ENCODE data around the gene ACOX3.

Gene ACOX3

GRCh38 chr4:8336412-8337075, 104.0 kb downstream of the ACOX3 start:
- TF ChIP-seq, protein P1, sequence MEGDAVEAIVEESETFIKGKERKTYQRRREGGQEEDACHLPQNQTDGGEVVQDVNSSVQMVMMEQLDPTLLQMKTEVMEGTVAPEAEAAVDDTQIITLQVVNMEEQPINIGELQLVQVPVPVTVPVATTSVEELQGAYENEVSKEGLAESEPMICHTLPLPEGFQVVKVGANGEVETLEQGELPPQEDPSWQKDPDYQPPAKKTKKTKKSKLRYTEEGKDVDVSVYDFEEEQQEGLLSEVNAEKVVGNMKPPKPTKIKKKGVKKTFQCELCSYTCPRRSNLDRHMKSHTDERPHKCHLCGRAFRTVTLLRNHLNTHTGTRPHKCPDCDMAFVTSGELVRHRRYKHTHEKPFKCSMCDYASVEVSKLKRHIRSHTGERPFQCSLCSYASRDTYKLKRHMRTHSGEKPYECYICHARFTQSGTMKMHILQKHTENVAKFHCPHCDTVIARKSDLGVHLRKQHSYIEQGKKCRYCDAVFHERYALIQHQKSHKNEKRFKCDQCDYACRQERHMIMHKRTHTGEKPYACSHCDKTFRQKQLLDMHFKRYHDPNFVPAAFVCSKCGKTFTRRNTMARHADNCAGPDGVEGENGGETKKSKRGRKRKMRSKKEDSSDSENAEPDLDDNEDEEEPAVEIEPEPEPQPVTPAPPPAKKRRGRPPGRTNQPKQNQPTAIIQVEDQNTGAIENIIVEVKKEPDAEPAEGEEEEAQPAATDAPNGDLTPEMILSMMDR (IDR thresholded peaks at IDR 0.05; ENCODE audit: extremely low read depth, insufficient read depth, missing control alignments), result no peak
- in situ Hi-C loops (cut with MboI; ENCODE audit: low pct_unique_long_range_greater_than_20kb, low sequenced_read_pairs, unreplicated experiment), result no loop called here
- DNase-seq (ENCODE audit: low spot score), result no peak

DNA sequence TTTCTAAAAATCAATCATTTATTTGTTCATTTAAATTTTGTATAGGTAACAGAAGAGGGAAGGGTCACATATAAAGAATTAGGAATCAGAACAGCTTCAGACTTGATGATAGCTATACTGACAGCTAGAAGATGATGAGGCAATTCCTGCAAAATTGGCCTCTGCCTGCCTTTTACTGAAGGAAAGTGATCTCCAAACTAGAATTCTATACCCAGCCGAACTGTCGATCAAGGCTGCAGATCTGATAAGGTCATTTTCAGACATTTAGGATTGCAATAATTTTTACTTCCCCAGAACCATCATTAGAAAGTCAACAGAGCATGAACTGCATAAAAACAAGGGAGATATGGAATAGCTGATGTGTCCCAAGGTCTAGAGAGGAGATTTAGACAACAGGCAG, 104.7 kb downstream of the ACOX3 start:
- DNase-seq (ENCODE audit: low spot score), result no peak
- TF ChIP-seq, protein P1 (IDR thresholded peaks at IDR 0.05; ENCODE audit: extremely low read depth, insufficient read depth, missing control alignments), result no peak
- in situ Hi-C loops (cut with MboI; ENCODE audit: low pct_unique_long_range_greater_than_20kb, low sequenced_read_pairs, unreplicated experiment), result no loop called here

DNA sequence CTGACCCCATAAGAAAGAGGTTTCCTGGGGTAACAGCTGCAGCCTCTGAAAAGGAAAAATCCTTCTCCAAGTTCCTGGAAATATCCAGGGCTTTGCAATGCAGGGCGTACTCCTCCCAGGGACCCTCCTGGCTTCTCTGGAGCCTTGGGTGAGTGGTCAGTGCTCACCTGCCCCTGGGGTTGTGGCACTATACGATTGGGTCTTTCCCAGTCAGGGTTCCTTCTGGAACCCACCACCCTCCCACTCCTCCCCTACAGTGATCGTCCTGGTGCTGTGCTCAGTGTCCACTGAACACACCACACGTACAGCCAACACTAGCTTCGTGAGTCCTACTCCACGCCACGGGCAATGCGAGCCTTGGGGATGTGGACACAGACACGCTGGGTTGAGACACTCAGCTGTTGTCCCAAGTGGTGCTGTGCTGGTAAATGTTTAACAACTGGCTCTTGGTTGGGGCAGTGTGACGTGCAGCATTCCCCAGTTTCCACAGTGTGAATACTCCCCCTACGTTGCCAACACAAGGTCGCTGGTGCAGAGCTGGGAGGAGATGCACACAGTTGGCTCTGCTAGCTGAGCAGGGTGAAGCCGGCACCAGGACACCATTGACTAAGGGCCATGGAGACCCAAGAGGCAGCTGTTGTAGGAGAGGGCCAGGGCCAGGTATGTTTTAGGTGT, 105.6 kb downstream of the ACOX3 start:
- no peak for DNase-seq (ENCODE audit: low spot score)
- in situ Hi-C loops (cut with MboI; ENCODE audit: low pct_unique_long_range_greater_than_20kb, low sequenced_read_pairs, unreplicated experiment), result no loop called here
- TF ChIP-seq, protein P1 (IDR thresholded peaks at IDR 0.05; ENCODE audit: extremely low read depth, insufficient read depth, missing control alignments), result no peak

DNA sequence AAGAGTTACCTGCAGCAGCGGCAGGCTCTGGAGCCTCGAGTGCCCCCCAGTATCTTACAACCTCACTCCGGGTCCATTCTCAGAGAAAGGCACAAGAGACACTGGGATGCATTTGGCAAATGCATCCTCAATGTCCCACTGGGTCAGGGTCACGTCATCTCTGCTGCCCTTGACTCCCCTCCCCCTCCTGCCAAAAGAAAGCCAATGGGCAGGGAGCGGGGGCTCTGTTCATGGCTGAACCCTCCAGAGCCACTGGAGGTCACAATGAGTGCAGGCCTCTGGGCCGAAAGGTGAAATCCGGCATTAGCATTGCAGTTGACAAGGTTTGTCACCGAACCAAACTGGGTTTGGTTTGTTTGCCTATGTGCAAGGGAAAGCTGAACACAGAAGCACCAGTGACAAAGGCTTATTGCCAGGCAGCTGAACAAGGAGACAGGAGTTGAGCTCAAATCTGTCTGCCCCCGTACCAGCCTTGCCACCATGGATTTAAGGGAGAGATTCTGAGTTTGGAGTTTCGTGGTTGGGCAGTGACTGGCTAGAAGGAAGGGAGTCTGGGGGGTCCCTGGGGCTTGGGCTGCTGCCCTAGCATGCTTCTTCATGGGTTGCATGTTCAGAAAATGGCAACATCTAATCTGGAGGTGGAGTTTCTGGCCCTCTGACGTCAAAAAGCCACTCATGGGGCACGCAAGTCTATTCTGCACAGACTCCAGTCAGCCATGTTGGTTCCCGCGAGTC, 106.6 kb downstream of the ACOX3 start:
- DNase-seq (ENCODE audit: low spot score), result no peak
- in situ Hi-C loops (cut with MboI; ENCODE audit: low pct_unique_long_range_greater_than_20kb, low sequenced_read_pairs, unreplicated experiment), result no loop called here
- TF ChIP-seq, protein P1 (IDR thresholded peaks at IDR 0.05; ENCODE audit: extremely low read depth, insufficient read depth, missing control alignments), result no peak

GRCh38 chr4:8332891-8333331, 107.6 kb downstream of the ACOX3 start:
- in situ Hi-C loops (cut with MboI; ENCODE audit: low pct_unique_long_range_greater_than_20kb, low sequenced_read_pairs, unreplicated experiment), result no loop called here

More at GRCh38 chr4:8332891-8333331, 107.6 kb downstream of the ACOX3 start:
- TF ChIP-seq, protein P1 (IDR thresholded peaks at IDR 0.05; ENCODE audit: extremely low read depth, insufficient read depth, missing control alignments), result no peak
- no peak for DNase-seq (ENCODE audit: low spot score)

Measured in GM13977 (cell line).